Testis (tissue), 2 donors: ENCODE measurements around the gene EVI2B.

Experiments used
- POLR2A ChIP-seq: fragments of 450-650 bp; IDR thresholded peaks from one replicate; pipeline ENCODE4 v1.6.1; 2017; ENCODE audit warnings: antibody characterized with exemption, mild to moderate bottlenecking, moderate library complexity
- TF ChIP-seq, protein P1 (sequence below), 3 experiments: fragments of 450-650 bp in 2 of 3; fragments of 200-600 bp in 1 of 3; sonication (generic) in 1 of 3; IDR thresholded peaks; one replicate each; pipeline ENCODE4 v1.5.1; 2016 to 2019; ENCODE audit warnings: antibody characterized with exemption in 3 of 3, mild to moderate bottlenecking in 2 of 3, moderate library complexity in 1 of 3

- TF ChIP-seq, protein P1, sequence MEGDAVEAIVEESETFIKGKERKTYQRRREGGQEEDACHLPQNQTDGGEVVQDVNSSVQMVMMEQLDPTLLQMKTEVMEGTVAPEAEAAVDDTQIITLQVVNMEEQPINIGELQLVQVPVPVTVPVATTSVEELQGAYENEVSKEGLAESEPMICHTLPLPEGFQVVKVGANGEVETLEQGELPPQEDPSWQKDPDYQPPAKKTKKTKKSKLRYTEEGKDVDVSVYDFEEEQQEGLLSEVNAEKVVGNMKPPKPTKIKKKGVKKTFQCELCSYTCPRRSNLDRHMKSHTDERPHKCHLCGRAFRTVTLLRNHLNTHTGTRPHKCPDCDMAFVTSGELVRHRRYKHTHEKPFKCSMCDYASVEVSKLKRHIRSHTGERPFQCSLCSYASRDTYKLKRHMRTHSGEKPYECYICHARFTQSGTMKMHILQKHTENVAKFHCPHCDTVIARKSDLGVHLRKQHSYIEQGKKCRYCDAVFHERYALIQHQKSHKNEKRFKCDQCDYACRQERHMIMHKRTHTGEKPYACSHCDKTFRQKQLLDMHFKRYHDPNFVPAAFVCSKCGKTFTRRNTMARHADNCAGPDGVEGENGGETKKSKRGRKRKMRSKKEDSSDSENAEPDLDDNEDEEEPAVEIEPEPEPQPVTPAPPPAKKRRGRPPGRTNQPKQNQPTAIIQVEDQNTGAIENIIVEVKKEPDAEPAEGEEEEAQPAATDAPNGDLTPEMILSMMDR (IDR thresholded peaks at IDR 0.05): no peak
- no peak for TF ChIP-seq POLR2A
Measured at GRCh38 chr17:31310260-31310659, 3.6 kb downstream of the EVI2B start.
